T-helper 1 cell treated with Interleukin-12 subunit alpha and Interleukin-12 subunit beta and Interleukin-4 antibody, amounts not matched to agents 30 μg/mL and 1 μg/mL, for 36 hours (primary cell): ENCODE measurements around the gene KIF11.
"Not testable (repeated sequence)": the region's sequence is repeated elsewhere in the genome, so short reads cannot be mapped to it uniquely, and the experiment has no call there.

ENCODE experiments used
- H3K27ac Mint-ChIP-seq: one replicate; pipeline ENCODE4 v1.8.0; 2021; ENCODE audit warnings: mild to moderate bottlenecking, mixed read lengths
- H3K27me3 Mint-ChIP-seq: one replicate; pipeline ENCODE4 v1.8.0; 2021; ENCODE audit warnings: low read depth, mixed read lengths
- H3K36me3 Mint-ChIP-seq: one replicate; pipeline ENCODE4 v1.8.0; 2021; ENCODE audit warnings: low read depth, mixed read lengths
- H3K4me1 Mint-ChIP-seq: one replicate; pipeline ENCODE4 v1.8.0; 2021; ENCODE audit warnings: low read depth, mixed read lengths
- H3K4me3 Mint-ChIP-seq: one replicate; pipeline ENCODE4 v1.8.0; 2021; ENCODE audit warnings: mild to moderate bottlenecking, moderate library complexity, mixed read lengths
- H3K9me3 Mint-ChIP-seq: one replicate; pipeline ENCODE4 v1.8.0; 2021; ENCODE audit warnings: mixed read lengths

KIF11 gene

DNA sequence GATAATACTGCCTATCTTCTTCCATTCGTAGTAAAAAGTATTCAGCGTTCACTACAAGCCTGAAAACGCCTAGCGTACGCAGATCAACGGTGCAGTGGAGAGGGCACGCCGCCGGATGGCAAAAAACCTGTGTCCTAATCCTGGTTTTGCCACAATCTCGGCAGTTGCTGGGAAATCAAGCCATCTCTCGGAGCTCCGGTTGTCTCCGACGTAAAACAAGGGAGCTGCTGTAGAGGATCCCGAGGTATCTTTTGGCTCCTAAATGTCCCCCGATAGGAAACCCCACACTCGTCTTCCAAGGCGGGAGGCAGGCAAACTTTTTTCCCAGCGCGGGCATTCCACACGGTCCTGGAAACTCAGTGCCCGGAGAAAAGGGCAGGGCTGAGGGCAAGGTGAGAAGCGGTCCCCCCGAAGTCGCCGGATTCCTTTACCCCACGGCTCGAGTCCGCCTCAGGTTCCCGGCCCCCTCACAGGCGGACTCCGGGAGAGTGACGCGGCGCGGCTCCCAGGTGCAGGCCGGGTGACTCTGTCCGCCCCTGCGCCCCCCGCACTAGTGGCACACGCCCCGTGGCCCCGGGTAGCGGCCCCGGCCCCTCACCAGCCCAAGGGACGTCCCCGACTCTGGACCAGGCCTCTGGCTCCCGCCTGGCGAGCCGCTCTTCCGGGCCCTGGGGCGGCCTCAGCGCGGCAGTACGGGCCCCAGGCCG, 19.7 kb upstream of the KIF11 start:
- no peaks in the 10 kb centered on the region for H3K9me3 Mint-ChIP-seq
- H3K4me3 Mint-ChIP-seq: peak overlapping the region; percentile 86
- peak overlapping the region; percentile 72 for H3K27ac Mint-ChIP-seq
- H3K4me1 Mint-ChIP-seq: peaks cover 27% of the 10 kb centered on the region
- H3K36me3 Mint-ChIP-seq: peaks cover 13% of the 10 kb centered on the region
- H3K27me3 Mint-ChIP-seq: no peaks in the 10 kb centered on the region

DNA sequence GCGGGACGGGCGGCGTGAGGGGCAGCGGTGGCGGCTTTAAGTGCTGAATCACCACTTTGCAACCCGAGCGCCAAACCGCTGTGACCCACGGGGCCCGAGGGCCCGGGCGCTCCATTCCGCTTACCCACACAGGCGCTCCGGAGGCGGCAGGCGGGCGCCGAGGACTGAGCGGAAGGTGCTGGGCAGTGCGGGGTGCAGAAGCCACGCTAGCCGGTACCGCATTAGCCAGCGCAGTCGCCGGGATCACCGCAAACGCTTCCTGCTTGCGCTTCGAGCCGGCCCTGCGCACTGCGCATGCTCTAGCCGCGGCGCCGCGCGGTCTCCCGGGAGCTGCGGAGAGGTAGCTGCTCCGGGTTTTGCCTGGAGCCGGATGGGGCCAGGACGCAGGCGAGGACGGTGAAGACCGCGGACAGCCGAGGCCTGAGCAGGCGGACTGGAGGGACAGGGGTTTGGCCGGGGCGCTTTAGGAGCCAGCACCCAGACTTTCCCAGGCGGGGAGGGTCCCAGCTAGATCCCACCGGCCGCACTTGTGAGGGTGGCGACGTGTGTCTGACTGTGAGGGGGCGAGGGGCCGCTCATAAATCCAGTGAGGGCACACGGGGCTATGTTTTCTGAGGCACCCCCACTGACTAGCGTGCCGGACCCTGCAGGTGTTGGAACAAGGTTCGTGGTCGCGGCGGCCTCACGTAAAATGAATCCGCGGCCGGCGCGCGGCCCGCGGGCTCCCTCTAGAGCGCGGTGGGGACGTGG, 19.0 kb upstream of the KIF11 start, which contains the start of gene IDE:
TSS of gene IDE (minus strand) at position 296 of the 750 bp plus-strand sequence. CDS start at position 222, 74 bp downstream.
- H3K36me3 Mint-ChIP-seq: peaks cover 10% of the 10 kb centered on the region
- H3K27me3 Mint-ChIP-seq: no peaks in the 10 kb centered on the region
- H3K9me3 Mint-ChIP-seq: no peaks in the 10 kb centered on the region
- H3K4me1 Mint-ChIP-seq: peaks cover 25% of the 10 kb centered on the region
- peak within 1 kb of the TSS; percentile 80 for H3K27ac Mint-ChIP-seq
- H3K4me3 Mint-ChIP-seq: peak within 1 kb of the TSS; percentile 86

GRCh38 chr10:92574548-92575261, 18.2 kb upstream of the KIF11 start:
- no peaks in the 10 kb centered on the region for H3K27me3 Mint-ChIP-seq

GRCh38 chr10:92575961-92576360, 17.0 kb upstream of the KIF11 start:
- Mint-ChIP-seq H3K4me1 (peaks cover 22% of the 10 kb centered on the region), H3K27ac (no peak overlapping the region), H3K36me3 (peaks cover 3% of the 10 kb centered on the region), H3K4me3 (no peak overlapping the region), H3K27me3 (peaks cover under 1% of the 10 kb centered on the region), H3K9me3 (no peaks in the 10 kb centered on the region)

More at GRCh38 chr10:92574548-92575261, 18.2 kb upstream of the KIF11 start:
- Mint-ChIP-seq H3K36me3 (peaks cover 6% of the 10 kb centered on the region), H3K4me1 (peaks cover 24% of the 10 kb centered on the region), H3K4me3 (peak overlapping the region; percentile 86), H3K27ac (peak overlapping the region; percentile 80), H3K9me3 (no peaks in the 10 kb centered on the region)

DNA sequence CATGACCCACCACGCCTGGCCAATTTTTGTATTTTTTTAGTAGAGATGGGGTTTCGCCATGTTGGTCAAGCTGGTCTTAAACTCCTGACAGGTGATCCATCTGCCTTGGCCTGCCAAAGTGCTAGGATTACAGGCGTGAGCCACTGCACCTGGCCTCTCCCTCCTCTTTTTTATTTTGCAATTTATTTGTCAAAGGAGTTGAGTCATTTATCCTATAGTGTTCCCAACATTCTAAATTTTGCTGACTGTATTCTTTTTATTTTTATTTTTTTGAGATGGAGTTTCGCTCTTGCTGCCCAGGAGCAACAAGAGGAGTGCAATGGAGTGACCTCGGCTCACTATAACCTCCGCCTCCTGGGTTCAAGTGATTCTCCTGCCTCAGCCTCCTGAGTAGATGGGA, 10.6 kb upstream of the KIF11 start:
- not testable (repeated sequence) for H3K27me3 Mint-ChIP-seq, H3K27ac Mint-ChIP-seq, H3K9me3 Mint-ChIP-seq, H3K36me3 Mint-ChIP-seq, H3K4me3 Mint-ChIP-seq, H3K4me1 Mint-ChIP-seq

GRCh38 chr10:92590623-92591549, 2.0 kb upstream of the KIF11 start:
- Mint-ChIP-seq H3K4me3 (peak overlapping the region; percentile 84), H3K4me1 (peaks cover 32% of the 10 kb centered on the region), H3K9me3 (no peaks in the 10 kb centered on the region), H3K27me3 (no peaks in the 10 kb centered on the region), H3K27ac (peak overlapping the region; percentile 98), H3K36me3 (peaks cover 4% of the 10 kb centered on the region)

DNA sequence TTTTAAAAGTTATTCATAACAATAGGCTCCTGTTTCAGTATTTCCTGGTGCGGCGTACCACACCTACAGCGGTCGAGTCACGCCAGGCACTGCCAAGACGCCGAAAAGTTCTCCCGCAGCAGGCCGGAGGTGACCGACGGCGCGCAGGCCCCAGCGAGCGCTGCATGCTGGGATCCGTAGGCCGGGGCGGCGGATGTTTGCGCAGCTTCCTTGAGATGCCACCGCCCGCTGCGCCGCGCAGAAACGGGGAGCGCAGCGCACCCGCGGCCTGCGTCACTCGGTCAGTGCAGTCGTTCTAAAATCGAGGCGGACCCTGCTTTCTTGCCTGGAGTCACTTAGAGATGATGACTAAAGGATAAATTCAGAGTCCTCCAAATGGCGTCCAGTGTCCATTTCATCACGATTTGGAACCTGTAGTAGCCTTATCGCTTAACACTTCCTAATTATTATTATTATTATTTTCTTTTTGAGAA, 1.3 kb upstream of the KIF11 start:
- peak overlapping the region; percentile 98 for H3K27ac Mint-ChIP-seq
- peaks cover 4% of the 10 kb centered on the region for H3K36me3 Mint-ChIP-seq
- peak overlapping the region; percentile 90 for H3K4me3 Mint-ChIP-seq
- H3K4me1 Mint-ChIP-seq: peaks cover 39% of the 10 kb centered on the region
- H3K9me3 Mint-ChIP-seq: no peaks in the 10 kb centered on the region
- H3K27me3 Mint-ChIP-seq: no peaks in the 10 kb centered on the region

- Mint-ChIP-seq H3K4me3 (peak overlapping the region; percentile 90), H3K27ac (peak overlapping the region; percentile 98), H3K9me3 (no peaks in the 10 kb centered on the region), H3K36me3 (peaks cover 8% of the 10 kb centered on the region), H3K4me1 (peaks cover 56% of the 10 kb centered on the region), H3K27me3 (no peaks in the 10 kb centered on the region)
Measured at GRCh38 chr10:92593619-92594588, 974 bp downstream of the KIF11 start.

GRCh38 chr10:92595505-92595904, 2.6 kb downstream of the KIF11 start:
- Mint-ChIP-seq H3K4me3 (peak overlapping the region; percentile 76), H3K9me3 (no peaks in the 10 kb centered on the region), H3K4me1 (peaks cover 52% of the 10 kb centered on the region), H3K27ac (peak overlapping the region; percentile 77), H3K36me3 (peaks cover 8% of the 10 kb centered on the region), H3K27me3 (no peaks in the 10 kb centered on the region)

DNA sequence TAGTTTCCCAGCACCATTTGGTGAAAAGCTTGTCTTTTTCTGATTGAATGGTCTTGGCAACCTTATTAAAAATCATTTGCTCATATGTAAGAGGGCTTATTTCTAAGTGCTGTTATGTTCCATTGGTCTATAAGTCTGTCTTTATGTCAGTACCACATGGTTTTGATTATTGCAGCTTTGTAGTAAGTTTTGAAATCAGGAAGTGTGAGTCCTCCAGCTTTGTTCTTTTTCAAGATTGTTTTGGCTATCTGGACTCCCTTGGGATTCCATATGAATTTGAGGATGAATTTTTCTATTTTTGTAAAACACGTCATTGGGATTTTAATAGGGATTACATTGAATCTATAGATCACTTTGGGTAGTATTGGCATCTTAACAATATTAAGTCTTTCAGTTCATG, 5.4 kb downstream of the KIF11 start:
- Mint-ChIP-seq H3K4me3 (no peak overlapping the region), H3K36me3 (peaks cover 12% of the 10 kb centered on the region), H3K27ac (peak overlapping the region; percentile 63), H3K4me1 (peaks cover 50% of the 10 kb centered on the region), H3K9me3 (no peaks in the 10 kb centered on the region), H3K27me3 (no peaks in the 10 kb centered on the region)

GRCh38 chr10:92604841-92605240, 11.9 kb downstream of the KIF11 start:
- peak overlapping the region; percentile 17 for H3K27ac Mint-ChIP-seq
- H3K4me1 Mint-ChIP-seq: peaks cover 37% of the 10 kb centered on the region
- no peaks in the 10 kb centered on the region for H3K27me3 Mint-ChIP-seq
- peak overlapping the region; percentile 25 for H3K4me3 Mint-ChIP-seq
- H3K9me3 Mint-ChIP-seq: no peaks in the 10 kb centered on the region
- peaks cover 32% of the 10 kb centered on the region for H3K36me3 Mint-ChIP-seq

GRCh38 chr10:92615515-92615914, 22.6 kb downstream of the KIF11 start:
- peaks cover 38% of the 10 kb centered on the region for H3K36me3 Mint-ChIP-seq
- H3K4me3 Mint-ChIP-seq: no peak overlapping the region
- no peak overlapping the region for H3K27ac Mint-ChIP-seq
- peaks cover 3% of the 10 kb centered on the region for H3K9me3 Mint-ChIP-seq
- peaks cover 12% of the 10 kb centered on the region for H3K4me1 Mint-ChIP-seq
- H3K27me3 Mint-ChIP-seq: no peaks in the 10 kb centered on the region

DNA sequence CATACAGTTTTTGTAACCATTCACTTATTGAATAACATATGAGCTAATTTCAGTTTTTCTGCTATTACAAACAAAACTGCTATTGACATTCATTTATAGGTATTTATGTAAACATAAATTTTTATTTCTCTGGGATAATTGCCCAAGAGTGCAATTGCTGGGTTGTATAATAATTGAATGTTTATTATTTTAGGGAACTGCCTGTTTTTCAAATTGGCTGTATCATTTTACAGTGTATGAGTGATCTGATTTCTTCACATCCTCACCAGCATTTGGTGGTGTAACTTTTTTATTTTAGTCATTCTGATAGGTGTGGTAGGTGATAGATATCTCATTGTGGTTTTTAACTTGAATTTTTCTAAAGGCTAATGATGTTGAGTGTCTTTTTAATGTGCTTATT, 26.4 kb downstream of the KIF11 start:
- Mint-ChIP-seq H3K27me3 (no peaks in the 10 kb centered on the region), H3K4me3 (no peak overlapping the region), H3K4me1 (peaks cover 8% of the 10 kb centered on the region), H3K36me3 (peaks cover 56% of the 10 kb centered on the region), H3K9me3 (peaks cover 17% of the 10 kb centered on the region), H3K27ac (no peak overlapping the region)
